Uterus (tissue), 2 donors: Measurements from ENCODE around the gene C2.
"Not testable (repeated sequence)": the region's sequence is repeated elsewhere in the genome, so short reads cannot be mapped to it uniquely, and the experiment has no call there.

Experiments used
- POLR2A ChIP-seq, 2 donors: fragments of 450-650 bp; IDR thresholded peaks; one replicate each; pipeline ENCODE4 v1.6.1; 2016; ENCODE audit warnings: antibody characterized with exemption in 2 of 2, mild to moderate bottlenecking in 1 of 2, moderate library complexity in 1 of 2
- TF ChIP-seq, protein P1 (sequence below), 4 experiments: fragments of 200-600 bp in 2 of 4; fragments of 450-650 bp in 2 of 4; sonication (generic) in 2 of 4; IDR thresholded peaks; one replicate each; pipeline ENCODE4 v1.5.1; 2016 to 2019; ENCODE audit warnings: antibody characterized with exemption in 4 of 4, mild to moderate bottlenecking in 2 of 4, moderate library complexity in 1 of 4

DNA sequence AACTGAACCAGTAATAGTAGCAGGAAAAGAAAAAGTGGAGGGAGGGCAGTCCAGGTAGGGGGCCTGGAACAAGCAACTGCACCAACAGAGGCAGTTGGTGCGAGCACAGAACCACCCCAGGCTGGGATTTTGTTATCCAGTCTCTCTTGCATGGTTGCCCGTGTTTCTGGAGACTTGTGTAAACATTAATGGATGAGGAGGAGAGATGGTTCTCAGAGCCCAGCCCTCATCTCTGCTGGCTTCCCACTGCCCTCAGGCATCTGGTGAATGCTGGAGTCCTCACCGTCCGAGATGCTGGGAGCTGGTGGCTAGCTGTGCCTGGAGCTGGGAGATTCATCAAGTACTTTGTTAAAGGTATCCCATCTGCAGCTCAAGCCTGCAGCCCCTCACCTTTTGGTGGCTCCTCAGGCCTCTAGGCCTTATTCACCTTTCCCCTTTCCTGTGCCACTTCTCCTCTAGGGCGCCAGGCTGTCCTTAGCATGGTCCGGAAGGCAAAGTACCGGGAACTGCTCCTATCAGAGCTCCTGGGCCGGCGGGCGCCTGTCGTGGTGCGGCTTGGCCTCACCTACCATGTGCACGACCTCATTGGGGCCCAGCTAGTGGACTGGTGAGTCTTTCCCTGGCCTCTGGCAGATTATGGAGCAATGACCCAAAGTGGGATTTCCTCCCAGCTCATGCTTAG lies 52.8 kb downstream of the C2 start:
- TF ChIP-seq, protein P1, sequence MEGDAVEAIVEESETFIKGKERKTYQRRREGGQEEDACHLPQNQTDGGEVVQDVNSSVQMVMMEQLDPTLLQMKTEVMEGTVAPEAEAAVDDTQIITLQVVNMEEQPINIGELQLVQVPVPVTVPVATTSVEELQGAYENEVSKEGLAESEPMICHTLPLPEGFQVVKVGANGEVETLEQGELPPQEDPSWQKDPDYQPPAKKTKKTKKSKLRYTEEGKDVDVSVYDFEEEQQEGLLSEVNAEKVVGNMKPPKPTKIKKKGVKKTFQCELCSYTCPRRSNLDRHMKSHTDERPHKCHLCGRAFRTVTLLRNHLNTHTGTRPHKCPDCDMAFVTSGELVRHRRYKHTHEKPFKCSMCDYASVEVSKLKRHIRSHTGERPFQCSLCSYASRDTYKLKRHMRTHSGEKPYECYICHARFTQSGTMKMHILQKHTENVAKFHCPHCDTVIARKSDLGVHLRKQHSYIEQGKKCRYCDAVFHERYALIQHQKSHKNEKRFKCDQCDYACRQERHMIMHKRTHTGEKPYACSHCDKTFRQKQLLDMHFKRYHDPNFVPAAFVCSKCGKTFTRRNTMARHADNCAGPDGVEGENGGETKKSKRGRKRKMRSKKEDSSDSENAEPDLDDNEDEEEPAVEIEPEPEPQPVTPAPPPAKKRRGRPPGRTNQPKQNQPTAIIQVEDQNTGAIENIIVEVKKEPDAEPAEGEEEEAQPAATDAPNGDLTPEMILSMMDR (IDR thresholded peaks at IDR 0.05) = not testable (repeated sequence)
- not testable (repeated sequence) for TF ChIP-seq POLR2A (IDR thresholded peaks at IDR 0.05)
